ENCODE data around the gene LRP1B.

Gene LRP1B

DNA sequence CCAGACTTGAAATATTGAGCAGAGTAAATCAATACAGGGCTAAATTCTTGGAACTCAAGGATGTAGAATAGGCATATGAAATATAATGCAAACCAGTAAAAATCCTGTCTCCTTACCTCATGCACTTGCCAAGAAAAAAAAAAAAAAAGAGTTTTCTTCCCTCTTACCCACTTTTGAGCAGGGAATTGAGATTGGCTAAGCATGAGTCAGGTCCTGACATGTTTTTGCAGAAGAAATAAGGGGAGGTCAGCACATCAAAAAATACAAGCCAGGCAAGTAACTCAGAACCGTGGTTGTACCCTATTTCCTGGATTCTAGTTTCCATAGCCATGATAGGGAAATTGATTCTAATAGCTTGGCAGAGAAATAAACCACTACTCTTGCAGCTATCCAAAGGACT is 1526.7 kb downstream of the LRP1B start:
- no peak for TF ChIP-seq NFIC (IDR thresholded peaks at IDR 0.05)
- no peak for TF ChIP-seq TCF12 (IDR thresholded peaks at IDR 0.05; ENCODE audit: low read depth)
- TF ChIP-seq TEAD4 (IDR thresholded peaks at IDR 0.05), result no peak
- TF ChIP-seq FOXM1 (IDR thresholded peaks at IDR 0.05; ENCODE audit: borderline replicate concordance, low read depth), result no peak

GRCh38 chr2:140603416-140603815 is 1527.4 kb downstream of the LRP1B start:
- TF ChIP-seq TAF1 (IDR thresholded peaks at IDR 0.05; ENCODE audit: low read depth) (no peak), EP300 (IDR thresholded peaks at IDR 0.05; ENCODE audit: borderline replicate concordance) (no peak)

GRCh38 chr2:140601801-140602200 is 1529.0 kb downstream of the LRP1B start:
- TF ChIP-seq, protein P1, sequence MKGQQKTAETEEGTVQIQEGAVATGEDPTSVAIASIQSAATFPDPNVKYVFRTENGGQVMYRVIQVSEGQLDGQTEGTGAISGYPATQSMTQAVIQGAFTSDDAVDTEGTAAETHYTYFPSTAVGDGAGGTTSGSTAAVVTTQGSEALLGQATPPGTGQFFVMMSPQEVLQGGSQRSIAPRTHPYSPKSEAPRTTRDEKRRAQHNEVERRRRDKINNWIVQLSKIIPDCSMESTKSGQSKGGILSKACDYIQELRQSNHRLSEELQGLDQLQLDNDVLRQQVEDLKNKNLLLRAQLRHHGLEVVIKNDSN (IDR thresholded peaks at IDR 0.05), result no peak
- TF ChIP-seq, protein P2, sequence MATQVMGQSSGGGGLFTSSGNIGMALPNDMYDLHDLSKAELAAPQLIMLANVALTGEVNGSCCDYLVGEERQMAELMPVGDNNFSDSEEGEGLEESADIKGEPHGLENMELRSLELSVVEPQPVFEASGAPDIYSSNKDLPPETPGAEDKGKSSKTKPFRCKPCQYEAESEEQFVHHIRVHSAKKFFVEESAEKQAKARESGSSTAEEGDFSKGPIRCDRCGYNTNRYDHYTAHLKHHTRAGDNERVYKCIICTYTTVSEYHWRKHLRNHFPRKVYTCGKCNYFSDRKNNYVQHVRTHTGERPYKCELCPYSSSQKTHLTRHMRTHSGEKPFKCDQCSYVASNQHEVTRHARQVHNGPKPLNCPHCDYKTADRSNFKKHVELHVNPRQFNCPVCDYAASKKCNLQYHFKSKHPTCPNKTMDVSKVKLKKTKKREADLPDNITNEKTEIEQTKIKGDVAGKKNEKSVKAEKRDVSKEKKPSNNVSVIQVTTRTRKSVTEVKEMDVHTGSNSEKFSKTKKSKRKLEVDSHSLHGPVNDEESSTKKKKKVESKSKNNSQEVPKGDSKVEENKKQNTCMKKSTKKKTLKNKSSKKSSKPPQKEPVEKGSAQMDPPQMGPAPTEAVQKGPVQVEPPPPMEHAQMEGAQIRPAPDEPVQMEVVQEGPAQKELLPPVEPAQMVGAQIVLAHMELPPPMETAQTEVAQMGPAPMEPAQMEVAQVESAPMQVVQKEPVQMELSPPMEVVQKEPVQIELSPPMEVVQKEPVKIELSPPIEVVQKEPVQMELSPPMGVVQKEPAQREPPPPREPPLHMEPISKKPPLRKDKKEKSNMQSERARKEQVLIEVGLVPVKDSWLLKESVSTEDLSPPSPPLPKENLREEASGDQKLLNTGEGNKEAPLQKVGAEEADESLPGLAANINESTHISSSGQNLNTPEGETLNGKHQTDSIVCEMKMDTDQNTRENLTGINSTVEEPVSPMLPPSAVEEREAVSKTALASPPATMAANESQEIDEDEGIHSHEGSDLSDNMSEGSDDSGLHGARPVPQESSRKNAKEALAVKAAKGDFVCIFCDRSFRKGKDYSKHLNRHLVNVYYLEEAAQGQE (IDR thresholded peaks at IDR 0.05; ENCODE audit: low read depth), result no peak
- TF ChIP-seq FOXM1 (IDR thresholded peaks at IDR 0.05; ENCODE audit: borderline replicate concordance, low read depth), result no peak
- TF ChIP-seq TAF1 (IDR thresholded peaks at IDR 0.05; ENCODE audit: low read depth), result no peak
- no peak for TF ChIP-seq CEBPB (IDR thresholded peaks at IDR 0.05)
- no peak for TF ChIP-seq EP300 (IDR thresholded peaks at IDR 0.05; ENCODE audit: borderline replicate concordance)
- no peak for TF ChIP-seq MAX (IDR thresholded peaks at IDR 0.05)
- no peak for TF ChIP-seq NFIC (IDR thresholded peaks at IDR 0.05)
- TF ChIP-seq RAD21 (IDR thresholded peaks at IDR 0.05; ENCODE audit: low read depth), result no peak
- TF ChIP-seq EGR1 (IDR thresholded peaks at IDR 0.05), result no peak

DNA sequence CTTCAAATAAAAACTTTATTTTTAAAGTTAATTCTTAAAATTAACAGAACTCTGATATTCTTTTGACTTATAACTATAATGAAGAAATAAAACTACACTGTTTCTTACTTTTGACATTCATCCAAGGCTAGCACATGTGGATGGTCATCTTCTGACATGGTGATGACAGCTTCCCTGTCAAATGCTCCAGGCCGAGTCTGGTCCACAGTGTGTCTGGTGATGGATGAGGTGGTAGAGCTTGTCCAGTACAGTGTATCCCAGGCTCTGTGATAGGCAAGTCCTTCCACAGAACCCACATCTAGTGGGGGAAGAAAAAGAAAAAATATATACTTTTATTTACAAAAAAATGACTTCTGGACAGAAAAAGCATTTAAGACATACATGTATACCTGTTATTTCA is 1529.5 kb downstream of the LRP1B start:
- TF ChIP-seq MAX (IDR thresholded peaks at IDR 0.05) (no peak), FOXM1 (IDR thresholded peaks at IDR 0.05; ENCODE audit: borderline replicate concordance, low read depth) (no peak), TAF1 (IDR thresholded peaks at IDR 0.05; ENCODE audit: low read depth) (no peak), YY1 (IDR thresholded peaks at IDR 0.05; ENCODE audit: low read depth) (no peak), NFIC (IDR thresholded peaks at IDR 0.05) (no peak), EP300 (IDR thresholded peaks at IDR 0.05; ENCODE audit: borderline replicate concordance) (no peak), TEAD4 (IDR thresholded peaks at IDR 0.05) (no peak), RAD21 (IDR thresholded peaks at IDR 0.05; ENCODE audit: low read depth) (no peak), ZBTB7A (IDR thresholded peaks at IDR 0.05; ENCODE audit: low read depth) (no peak), CREB1 (IDR thresholded peaks at IDR 0.05; ENCODE audit: low read depth) (no peak), EGR1 (IDR thresholded peaks at IDR 0.05) (no peak), CEBPB (IDR thresholded peaks at IDR 0.05) (no peak)
- TF ChIP-seq, protein P2 (IDR thresholded peaks at IDR 0.05; ENCODE audit: low read depth), result no peak
- TF ChIP-seq, protein P1 (IDR thresholded peaks at IDR 0.05), result no peak

GRCh38 chr2:140600116-140600515 is 1530.7 kb downstream of the LRP1B start:
- TF ChIP-seq RAD21 (IDR thresholded peaks at IDR 0.05; ENCODE audit: low read depth) (no peak), CREB1 (IDR thresholded peaks at IDR 0.05; ENCODE audit: low read depth) (no peak), NFIC (IDR thresholded peaks at IDR 0.05) (no peak), CEBPB (IDR thresholded peaks at IDR 0.05) (no peak), TAF1 (IDR thresholded peaks at IDR 0.05; ENCODE audit: low read depth) (no peak), TCF12 (IDR thresholded peaks at IDR 0.05; ENCODE audit: low read depth) (no peak), FOXM1 (IDR thresholded peaks at IDR 0.05; ENCODE audit: borderline replicate concordance, low read depth) (no peak), YY1 (IDR thresholded peaks at IDR 0.05; ENCODE audit: low read depth) (no peak), TEAD4 (IDR thresholded peaks at IDR 0.05) (no peak), ZBTB7A (IDR thresholded peaks at IDR 0.05; ENCODE audit: low read depth) (no peak), EGR1 (IDR thresholded peaks at IDR 0.05) (no peak), EP300 (IDR thresholded peaks at IDR 0.05; ENCODE audit: borderline replicate concordance) (no peak), MAX (IDR thresholded peaks at IDR 0.05) (no peak)
- TF ChIP-seq, protein P1 (IDR thresholded peaks at IDR 0.05), result no peak
- TF ChIP-seq, protein P2 (IDR thresholded peaks at IDR 0.05; ENCODE audit: low read depth), result no peak

Data from Ishikawa (cell line).